Measurements from ENCODE around the gene MYH7B.

DNA sequence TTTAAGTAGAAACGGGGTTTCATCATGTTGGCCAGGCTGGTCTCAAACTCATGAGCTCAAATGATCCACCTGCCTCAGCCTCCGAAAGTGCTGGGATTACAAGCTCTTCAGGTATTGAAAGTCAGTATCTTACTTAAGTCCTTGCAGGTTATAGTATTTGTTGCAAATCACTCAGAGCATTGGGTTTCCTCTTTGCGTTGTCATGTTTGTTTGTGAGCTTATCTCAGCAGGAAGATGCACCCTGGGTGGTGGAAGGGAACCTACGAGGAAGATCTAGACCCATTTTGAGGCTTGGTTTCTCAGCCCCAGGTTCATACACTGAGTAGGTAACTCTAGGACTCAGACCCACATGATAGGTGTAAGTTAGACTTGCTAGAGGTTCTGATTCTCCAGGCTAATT lies 18.6 kb downstream of the MYH7B start:
- TF ChIP-seq, protein P1, sequence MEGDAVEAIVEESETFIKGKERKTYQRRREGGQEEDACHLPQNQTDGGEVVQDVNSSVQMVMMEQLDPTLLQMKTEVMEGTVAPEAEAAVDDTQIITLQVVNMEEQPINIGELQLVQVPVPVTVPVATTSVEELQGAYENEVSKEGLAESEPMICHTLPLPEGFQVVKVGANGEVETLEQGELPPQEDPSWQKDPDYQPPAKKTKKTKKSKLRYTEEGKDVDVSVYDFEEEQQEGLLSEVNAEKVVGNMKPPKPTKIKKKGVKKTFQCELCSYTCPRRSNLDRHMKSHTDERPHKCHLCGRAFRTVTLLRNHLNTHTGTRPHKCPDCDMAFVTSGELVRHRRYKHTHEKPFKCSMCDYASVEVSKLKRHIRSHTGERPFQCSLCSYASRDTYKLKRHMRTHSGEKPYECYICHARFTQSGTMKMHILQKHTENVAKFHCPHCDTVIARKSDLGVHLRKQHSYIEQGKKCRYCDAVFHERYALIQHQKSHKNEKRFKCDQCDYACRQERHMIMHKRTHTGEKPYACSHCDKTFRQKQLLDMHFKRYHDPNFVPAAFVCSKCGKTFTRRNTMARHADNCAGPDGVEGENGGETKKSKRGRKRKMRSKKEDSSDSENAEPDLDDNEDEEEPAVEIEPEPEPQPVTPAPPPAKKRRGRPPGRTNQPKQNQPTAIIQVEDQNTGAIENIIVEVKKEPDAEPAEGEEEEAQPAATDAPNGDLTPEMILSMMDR (IDR thresholded peaks at IDR 0.05; ENCODE audit: low read depth, low read length): no peak
- TF ChIP-seq EZH2phosphoT487 (IDR thresholded peaks at IDR 0.05; ENCODE audit: low read depth): no peak
